K562 (cell line): Measurements from ENCODE around the gene PEAR1. TPM values are rescaled to one million over a fixed set of nuclear protein-coding genes. Genes with fewer than 3 reads are reported as not detected.

Source experiments
- CBFA2T3 ChIP-seq: fragments of 450-650 bp; IDR thresholded peaks from 2 replicates; pipeline ENCODE4 v1.6.1; 2017
- CBX5 ChIP-seq: IDR thresholded peaks from 2 replicates; pipeline ENCODE4 v1.6.1; 2014; ENCODE audit warnings: low read depth, borderline replicate concordance
- COPS2 ChIP-seq: fragments of 450-650 bp; conservative IDR thresholded peaks from 2 replicates; pipeline ENCODE4 v1.6.1; 2016; ENCODE audit warnings: mild to moderate bottlenecking, moderate library complexity
- CSDE1 ChIP-seq, 2 experiments: fragments of 450-650 bp; IDR thresholded peaks; 2 replicates each; pipeline ENCODE4 v1.6.1; 2016; ENCODE audit warnings: mild to moderate bottlenecking in 1 of 2
- DACH1 ChIP-seq: fragments of 450-650 bp; IDR thresholded peaks from 2 replicates; pipeline ENCODE4 v1.6.1; 2018; ENCODE audit not compliant: partially characterized antibody
- DIDO1 ChIP-seq: fragments of 450-650 bp; IDR thresholded peaks from 2 replicates; pipeline ENCODE4 v1.6.1; 2016; ENCODE audit warnings: low read depth, missing biosample characterization, missing genetic modification characterization
- FOXJ3 ChIP-seq: sonication (generic); formaldehyde crosslinking; IDR thresholded peaks from 2 replicates; pipeline ENCODE4 v1.4.0; 2020; ENCODE audit warnings: mild to moderate bottlenecking, missing genetic modification reagents
- HNRNPH1 ChIP-seq: fragments of 200-400 bp; formaldehyde crosslinking; optimal IDR thresholded peaks from 2 replicates; pipeline ENCODE3; 2017; ENCODE audit warnings: low read depth, mild to moderate bottlenecking, low read length, moderate library complexity
- KAT2B ChIP-seq: IDR thresholded peaks from one replicate; pipeline ENCODE4 v1.6.1; 2012; ENCODE audit warnings: low read depth, mild to moderate bottlenecking, control low read depth, inconsistent platforms, low read length, moderate library complexity
- KDM2B ChIP-seq: fragments of 250-450 bp; sonication (Bioruptor Pico); IDR thresholded peaks from 2 replicates; pipeline ENCODE4 v1.8.0; 2021; ENCODE audit warnings: mild to moderate bottlenecking, moderate library complexity
- KDM5B ChIP-seq: fragments of 200-600 bp; sonication (generic); IDR thresholded peaks from 2 replicates; pipeline ENCODE4 v1.6.1; 2012; ENCODE audit warnings: low read depth, mild to moderate bottlenecking, moderate library complexity, low read length, control low read depth, inconsistent platforms; ENCODE audit not compliant: insufficient replicate concordance
- KLF6 ChIP-seq: fragments of 250-450 bp; sonication (Bioruptor Pico); IDR thresholded peaks from 2 replicates; pipeline ENCODE4 v1.4.0; 2020; ENCODE audit warnings: mild to moderate bottlenecking, moderate library complexity, borderline replicate concordance
- LEF1 ChIP-seq: fragments of 450-650 bp; IDR thresholded peaks from 2 replicates; pipeline ENCODE4 v1.6.1; 2016; ENCODE audit warnings: mild to moderate bottlenecking
- NCOR1 ChIP-seq: fragments of 450-650 bp; IDR thresholded peaks from 2 replicates; pipeline ENCODE4 v1.6.1; 2016; ENCODE audit warnings: mild to moderate bottlenecking, moderate library complexity
- NR1H2 ChIP-seq: sonication (generic); formaldehyde crosslinking; IDR thresholded peaks from 2 replicates; pipeline ENCODE4 v1.4.0; 2020; ENCODE audit warnings: mild to moderate bottlenecking, missing genetic modification reagents
- PHF8 ChIP-seq: fragments of 200-600 bp; sonication (generic); IDR thresholded peaks from 2 replicates; pipeline ENCODE4 v1.6.1; 2012; ENCODE audit warnings: mixed run types, mild to moderate bottlenecking, inconsistent platforms, low read length, moderate library complexity, borderline replicate concordance
- POLR2AphosphoS5 ChIP-seq: IDR thresholded peaks from 2 replicates; pipeline ENCODE4 v1.6.1; 2011; ENCODE audit warnings: mild to moderate bottlenecking, low read depth, low read length, moderate library complexity; ENCODE audit not compliant: control insufficient read depth, insufficient read depth
- PTRF ChIP-seq: fragments of 450-650 bp; IDR thresholded peaks from 2 replicates; pipeline ENCODE4 v1.6.1; 2016; ENCODE audit warnings: mild to moderate bottlenecking, missing genetic modification characterization, missing compliant biosample characterization
- RBM25 ChIP-seq: fragments of 200-400 bp; formaldehyde crosslinking; IDR thresholded peaks from 2 replicates; pipeline ENCODE4 v1.6.1; 2018; ENCODE audit warnings: low read length, low read depth, moderate library complexity; ENCODE audit not compliant: severe bottlenecking
- ZBTB9 ChIP-seq: fragments of 450-650 bp; formaldehyde crosslinking; IDR thresholded peaks from 2 replicates; pipeline ENCODE4 v1.4.0; 2020; ENCODE audit warnings: mild to moderate bottlenecking, moderate library complexity
- ZC3H8 ChIP-seq: fragments of 450-650 bp; IDR thresholded peaks from 2 replicates; pipeline ENCODE4 v1.6.1; 2017
- ZNF134 ChIP-seq: fragments of 250-450 bp; sonication (Bioruptor Pico); conservative IDR thresholded peaks from 2 replicates; pipeline ENCODE4 v1.4.0; 2020
- ZNF282 ChIP-seq: sonication (generic); formaldehyde crosslinking; IDR thresholded peaks from 2 replicates; pipeline ENCODE4 v1.8.1; 2023; ENCODE audit warnings: missing genetic modification reagents
- ZNF695 ChIP-seq: fragments of 450-650 bp; formaldehyde crosslinking; IDR thresholded peaks from 2 replicates; pipeline ENCODE4 v1.4.0; 2020; ENCODE audit warnings: mild to moderate bottlenecking, moderate library complexity
- polyA plus RNA-seq, 8 experiments: library from polyadenylated mRNA; depleted of rRNA in 4 of 8; stranded (reverse) in 5 of 8; unstranded in 3 of 8; fragments of >200 nt; fragmentation: Nextera tagmentation in 2 of 8; fragmentation: Illumina TruSeq in 1 of 8; extraction: Ambion mirVana in 2 of 8; extraction: Trizol in 1 of 8; gene quantifications; 2 replicates each; pipeline versions ENCODE4 v1.2.1 to v1.2.3, GENCODE V29; 2011 to 2014; ENCODE audit warnings: inconsistent platforms in 1 of 8, missing spikeins in 1 of 8
- total RNA-seq, 7 experiments: library from RNA; depleted of rRNA in 6 of 7; stranded (reverse); fragments of >200 nt in 6 of 7; fragmentation: Illumina TruSeq in 2 of 7; extraction: Trizol in 2 of 7; gene quantifications; 2 replicates each; pipeline versions ENCODE4 v1.2.1 to v1.2.3, GENCODE V29; 2011 to 2021; ENCODE audit warnings: low replicate concordance in 1 of 7
- TF ChIP-seq, protein P1 (sequence below): fragments of 450-650 bp; IDR thresholded peaks from 2 replicates; pipeline ENCODE4 v1.6.1; 2016; ENCODE audit warnings: borderline replicate concordance
- TF ChIP-seq, protein P2 (sequence below): fragments of 450-650 bp; IDR thresholded peaks from 2 replicates; pipeline ENCODE4 v1.6.1; 2016; ENCODE audit warnings: missing biosample characterization, missing genetic modification characterization

Gene PEAR1
- total and polyA plus RNA-seq, 9 of the 15 experiments (the other 6 are each of a cell fraction or from before 2014, with no cell fraction given) = 0.87 to 13.9 (median 6.1) TPM

GRCh38 chr1:156914440-156914856 lies 20.9 kb downstream of the PEAR1 start (continued):
- peak; percentile 80; the same call in 1 of the 2 replicates for TF ChIP-seq LEF1
- no peak for TF ChIP-seq KLF6 (CRISPR knock-in tag)
- no peak for TF ChIP-seq PTRF
- TF ChIP-seq KDM5B = peak; percentile 67
- TF ChIP-seq PHF8 = no peak
- no peak for TF ChIP-seq RBM25
- TF ChIP-seq NR1H2 (CRISPR knock-in tag) = 0 out of 2 replicates have a peak, but pooled peaks have one; percentile 73
- TF ChIP-seq FOXJ3 = no peak
- no peak for TF ChIP-seq DIDO1
- TF ChIP-seq ZNF695 = no peak
- no peak for TF ChIP-seq HNRNPH1
- TF ChIP-seq KAT2B = no peak
- no peak for TF ChIP-seq KDM2B
- no peak for TF ChIP-seq ZC3H8
- peak; percentile 81 for TF ChIP-seq CBFA2T3
- TF ChIP-seq NCOR1 = peak; percentile 72
- no peak for TF ChIP-seq ZBTB9 (CRISPR knock-in tag)
- TF ChIP-seq, protein P1, sequence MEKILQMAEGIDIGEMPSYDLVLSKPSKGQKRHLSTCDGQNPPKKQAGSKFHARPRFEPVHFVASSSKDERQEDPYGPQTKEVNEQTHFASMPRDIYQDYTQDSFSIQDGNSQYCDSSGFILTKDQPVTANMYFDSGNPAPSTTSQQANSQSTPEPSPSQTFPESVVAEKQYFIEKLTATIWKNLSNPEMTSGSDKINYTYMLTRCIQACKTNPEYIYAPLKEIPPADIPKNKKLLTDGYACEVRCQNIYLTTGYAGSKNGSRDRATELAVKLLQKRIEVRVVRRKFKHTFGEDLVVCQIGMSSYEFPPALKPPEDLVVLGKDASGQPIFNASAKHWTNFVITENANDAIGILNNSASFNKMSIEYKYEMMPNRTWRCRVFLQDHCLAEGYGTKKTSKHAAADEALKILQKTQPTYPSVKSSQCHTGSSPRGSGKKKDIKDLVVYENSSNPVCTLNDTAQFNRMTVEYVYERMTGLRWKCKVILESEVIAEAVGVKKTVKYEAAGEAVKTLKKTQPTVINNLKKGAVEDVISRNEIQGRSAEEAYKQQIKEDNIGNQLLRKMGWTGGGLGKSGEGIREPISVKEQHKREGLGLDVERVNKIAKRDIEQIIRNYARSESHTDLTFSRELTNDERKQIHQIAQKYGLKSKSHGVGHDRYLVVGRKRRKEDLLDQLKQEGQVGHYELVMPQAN = no peak
- no peak for TF ChIP-seq DACH1
- no peak for TF ChIP-seq COPS2
- TF ChIP-seq CBX5 = peak; percentile 37; the same call in 1 of the 2 replicates
- TF ChIP-seq ZNF134 = no peak
- no peak for TF ChIP-seq ZNF282 (CRISPR knock-in tag)
- 0 out of 2 replicates have a peak, but pooled peaks have one; percentile 33 for TF ChIP-seq POLR2AphosphoS5
- no peak for TF ChIP-seq CSDE1 (IDR thresholded peaks at IDR 0.05)
- TF ChIP-seq, protein P2, sequence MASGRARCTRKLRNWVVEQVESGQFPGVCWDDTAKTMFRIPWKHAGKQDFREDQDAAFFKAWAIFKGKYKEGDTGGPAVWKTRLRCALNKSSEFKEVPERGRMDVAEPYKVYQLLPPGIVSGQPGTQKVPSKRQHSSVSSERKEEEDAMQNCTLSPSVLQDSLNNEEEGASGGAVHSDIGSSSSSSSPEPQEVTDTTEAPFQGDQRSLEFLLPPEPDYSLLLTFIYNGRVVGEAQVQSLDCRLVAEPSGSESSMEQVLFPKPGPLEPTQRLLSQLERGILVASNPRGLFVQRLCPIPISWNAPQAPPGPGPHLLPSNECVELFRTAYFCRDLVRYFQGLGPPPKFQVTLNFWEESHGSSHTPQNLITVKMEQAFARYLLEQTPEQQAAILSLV (tag) = no peak
